Stimulated activated CD8-positive, alpha-beta memory T cell treated with anti-CD3 and anti-CD28 coated beads, Interleukin-2, amount 100 ng/mL, for 48 hours (primary cell): ENCODE measurements around the gene CYP26B1.

Source experiments
- DNase-seq, 2 donors: peaks; one replicate each; pipeline ENCODE4 v3.0.0-alpha.2; 2020; ENCODE audit warnings: low read depth in 2 of 2

CYP26B1 gene

DNA sequence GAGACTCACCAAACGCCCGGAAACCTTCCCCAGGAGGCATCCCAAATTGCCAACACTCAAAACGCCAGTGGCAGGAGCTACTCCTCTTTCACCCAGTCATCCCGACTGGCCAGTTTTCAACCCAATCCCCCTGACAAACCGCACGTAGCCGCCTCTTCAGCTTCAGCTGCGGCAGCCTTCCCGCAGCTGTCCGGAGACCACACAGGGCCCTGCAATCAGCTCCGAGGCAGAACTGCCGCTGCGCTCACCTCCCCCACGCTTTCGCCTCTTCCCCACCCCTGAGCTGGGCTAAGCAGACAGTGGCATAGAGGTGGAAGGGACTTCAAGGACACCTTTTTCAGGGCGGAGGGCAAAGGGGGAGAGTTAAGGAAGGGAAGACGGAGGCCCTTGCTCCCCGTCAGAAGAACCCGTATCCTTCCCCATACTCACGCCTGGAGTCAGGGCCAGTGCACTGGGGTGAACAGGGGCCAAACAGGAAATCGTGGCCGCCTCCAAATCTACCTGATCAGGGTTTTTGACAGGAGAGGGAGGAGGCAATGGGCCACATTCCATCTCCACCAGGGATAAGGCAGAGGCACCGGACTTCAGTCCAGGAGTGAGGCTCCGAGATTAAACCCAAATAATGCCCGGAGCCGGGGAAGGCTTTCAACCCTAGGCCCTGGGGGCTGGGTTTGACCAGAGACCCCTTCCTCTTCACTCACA, 16.9 kb downstream of the CYP26B1 start:
- no peak for DNase-seq

DNA sequence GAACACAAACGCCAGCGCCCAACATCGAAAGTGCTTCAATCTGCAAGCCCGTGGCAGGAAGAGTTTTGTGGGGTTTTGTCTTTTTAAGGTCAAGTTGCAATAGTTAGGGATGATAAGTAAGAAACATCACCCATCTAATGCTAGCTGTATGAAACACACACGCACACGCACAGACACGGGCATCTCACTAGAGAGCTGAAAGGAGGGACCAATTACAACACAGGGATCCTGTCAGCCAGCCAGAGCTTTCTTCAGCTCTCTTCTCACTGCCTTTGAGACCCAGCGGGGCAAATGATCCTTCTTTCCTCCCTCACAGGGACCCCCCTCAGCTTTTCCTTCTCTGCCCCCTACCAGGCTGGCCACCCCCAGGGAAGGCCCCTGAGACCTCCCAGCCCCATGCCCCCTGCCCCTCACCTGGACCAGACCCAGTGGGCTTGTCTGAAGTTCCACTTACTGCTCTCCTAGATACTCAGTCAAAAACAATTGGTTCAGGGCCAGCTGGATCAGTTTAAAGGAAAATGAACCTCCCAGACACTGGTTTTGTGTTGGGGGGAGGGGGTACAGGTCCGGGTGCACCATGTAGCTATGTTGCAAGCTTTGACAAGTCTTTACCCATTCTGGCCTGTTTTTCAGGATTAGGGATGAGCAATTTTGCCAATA, 17.9 kb downstream of the CYP26B1 start:
- no peak for DNase-seq

DNA sequence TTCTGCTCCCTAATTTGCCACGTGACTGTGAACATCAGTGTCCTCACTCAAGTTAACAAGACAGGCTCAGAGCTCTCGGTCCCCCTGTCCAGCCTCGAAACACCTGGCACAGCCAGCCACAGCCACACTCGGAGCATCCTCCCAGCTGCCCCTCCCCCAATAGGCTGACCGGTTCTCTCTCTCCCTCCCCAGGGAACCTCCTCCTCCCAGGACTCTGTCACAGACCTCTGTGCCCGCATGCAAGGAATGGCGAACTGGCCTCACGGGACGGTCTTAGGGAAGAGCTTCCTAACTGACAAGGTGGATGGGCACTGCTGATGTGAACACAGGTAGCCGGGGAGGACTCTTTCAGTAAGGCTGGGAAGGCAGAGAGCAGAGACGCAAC, 18.8 kb downstream of the CYP26B1 start:
- no peak for DNase-seq

DNA sequence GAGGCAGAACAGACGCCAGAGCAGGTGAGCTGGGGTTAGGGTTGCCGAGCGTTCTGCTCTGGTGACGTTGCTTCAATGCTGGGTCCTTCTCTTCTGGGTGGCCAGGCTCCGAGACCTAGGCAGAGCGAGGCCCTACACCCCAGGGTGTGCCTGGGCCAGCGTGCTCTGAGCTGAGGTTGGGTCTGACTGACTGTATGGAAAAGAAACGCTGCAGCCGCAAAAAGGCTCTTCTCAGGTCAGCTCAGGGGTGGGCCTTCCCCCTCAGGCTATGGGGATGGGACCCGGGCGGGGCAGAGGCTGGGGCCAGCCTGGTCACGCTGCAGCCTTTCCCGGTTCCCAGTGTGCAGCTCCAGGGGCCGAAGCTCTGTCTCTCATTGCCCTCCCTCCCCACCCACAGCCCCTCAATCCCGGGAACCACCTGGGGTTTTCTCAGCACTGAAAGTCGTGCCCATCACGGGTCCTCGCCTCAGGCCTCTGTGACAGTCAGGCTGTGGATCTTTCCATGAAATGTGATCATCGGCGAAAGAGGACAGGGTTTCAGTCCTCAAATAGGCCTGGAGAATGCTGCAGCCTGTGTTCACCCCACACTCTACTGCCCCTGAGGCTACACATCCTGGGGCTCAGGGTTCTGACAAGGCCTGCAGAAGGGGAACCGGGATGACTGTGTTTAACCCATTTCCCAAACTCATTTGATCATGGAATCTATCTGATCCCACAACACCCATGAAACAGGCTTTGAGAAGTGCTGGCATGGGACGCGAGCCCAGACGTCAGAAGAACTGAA, 19.4 kb downstream of the CYP26B1 start:
- no peak for DNase-seq

DNA sequence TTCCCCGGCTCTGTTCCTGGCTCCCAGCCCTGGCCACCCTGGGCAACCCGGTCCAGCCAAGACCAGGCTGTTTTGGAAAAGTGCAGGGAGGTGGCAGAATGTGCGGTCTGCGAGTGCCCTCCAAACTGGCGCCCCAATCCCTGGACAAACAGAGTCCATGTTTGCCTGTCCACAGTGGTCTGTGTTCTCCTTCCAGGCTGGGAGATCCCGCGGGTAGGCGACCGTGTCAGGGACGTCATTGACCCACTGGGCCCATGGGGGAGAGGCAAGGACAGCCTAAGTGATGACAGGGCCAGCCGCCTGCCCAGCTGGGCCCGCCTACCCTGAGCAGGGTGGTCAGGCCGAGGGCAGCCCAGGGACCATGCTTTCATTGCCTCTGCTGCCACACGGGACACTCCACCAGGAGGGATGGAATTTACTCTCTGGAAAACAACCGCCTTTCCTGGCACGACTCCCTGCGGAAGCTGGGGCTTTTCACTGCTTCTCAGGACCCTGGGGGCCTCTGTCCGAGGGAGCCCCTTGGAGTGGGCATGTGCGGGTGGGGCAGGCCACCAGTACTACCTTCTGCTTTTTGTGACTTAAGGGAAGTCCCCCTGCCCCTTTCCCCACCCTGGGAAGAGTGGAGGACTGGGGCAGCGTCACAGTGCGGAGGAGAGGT, 20.1 kb downstream of the CYP26B1 start:
- DNase-seq = no peak

DNA sequence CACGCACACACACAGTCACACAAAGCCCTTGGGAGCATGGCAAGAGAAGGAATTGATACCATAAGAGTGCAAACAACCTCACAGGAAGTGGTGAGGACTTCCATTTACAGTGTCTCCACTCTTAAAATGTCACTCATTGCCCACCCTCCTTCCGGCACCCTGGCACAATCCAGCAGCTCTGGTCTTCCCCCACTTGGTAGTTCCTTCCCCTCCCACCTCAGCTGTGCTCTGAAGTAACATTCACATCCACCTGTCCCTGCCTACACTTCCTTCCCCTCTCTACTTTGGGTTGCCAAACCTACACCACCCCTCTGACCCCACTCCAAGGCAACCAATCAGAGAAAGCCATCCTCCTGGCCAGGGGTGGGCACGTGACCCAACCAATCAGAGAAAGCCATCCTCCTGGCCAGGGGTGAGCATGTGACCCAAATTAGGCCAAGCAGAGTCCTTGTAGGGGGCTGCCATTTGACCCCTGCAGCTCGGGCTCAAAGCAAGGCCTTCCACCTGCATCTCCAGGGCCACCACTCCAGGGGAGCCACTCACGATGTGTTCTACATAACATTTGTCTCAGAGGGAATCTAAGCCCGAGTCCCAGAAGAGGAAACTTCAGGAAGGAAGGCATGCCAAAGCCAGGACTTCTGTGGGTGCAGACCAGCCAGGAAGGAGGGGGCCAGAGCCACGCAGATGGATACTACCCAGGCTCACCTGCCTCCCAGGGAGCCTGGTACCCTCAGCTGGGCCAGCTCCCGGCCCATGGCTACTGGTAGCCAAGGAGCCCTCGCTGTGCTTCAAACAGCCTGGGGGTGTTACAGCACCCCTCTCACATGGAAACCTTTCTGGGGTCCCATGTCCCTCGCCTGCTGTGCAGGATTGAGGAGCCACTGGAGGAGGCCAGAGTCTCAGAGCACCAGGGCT, 21.2 kb downstream of the CYP26B1 start:
- DNase-seq = no peak

DNA sequence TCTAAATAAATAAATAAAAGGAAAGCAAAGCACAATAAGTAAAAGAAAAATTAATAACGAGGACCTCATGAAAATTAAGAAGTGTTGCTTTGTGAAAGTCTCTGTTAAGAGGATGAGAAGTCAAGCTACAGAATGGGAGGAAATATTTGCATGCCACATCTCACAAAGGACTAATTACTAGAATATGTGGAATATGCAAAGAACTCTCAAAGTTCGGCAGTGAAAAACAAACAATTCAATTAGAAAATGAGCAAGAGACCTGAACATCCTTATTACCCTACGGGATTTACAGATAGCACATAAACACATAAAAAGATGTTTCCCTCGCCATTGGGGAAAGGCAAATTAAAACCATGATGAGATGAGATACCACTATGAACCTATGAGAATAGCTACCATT, 23.3 kb downstream of the CYP26B1 start:
- no peak for DNase-seq

DNA sequence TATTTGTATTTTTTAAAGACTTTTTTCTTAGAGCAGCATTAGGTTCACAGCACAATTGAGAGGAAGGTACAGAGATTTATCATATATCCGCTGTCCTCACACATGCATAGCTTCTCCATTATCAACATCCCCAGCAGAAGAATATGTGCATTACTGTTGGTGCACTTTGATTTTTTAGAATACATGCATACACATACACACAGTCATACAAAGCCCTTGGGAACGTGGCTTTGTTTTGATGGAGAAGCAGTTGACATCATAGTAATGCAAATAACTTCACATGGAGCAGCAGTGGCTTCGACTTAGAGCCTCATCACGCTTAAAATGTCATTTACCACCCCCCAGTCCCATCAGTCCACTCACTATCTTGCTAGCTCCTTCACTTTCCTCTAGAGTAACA, 26.5 kb downstream of the CYP26B1 start:
- DNase-seq = no peak

DNA sequence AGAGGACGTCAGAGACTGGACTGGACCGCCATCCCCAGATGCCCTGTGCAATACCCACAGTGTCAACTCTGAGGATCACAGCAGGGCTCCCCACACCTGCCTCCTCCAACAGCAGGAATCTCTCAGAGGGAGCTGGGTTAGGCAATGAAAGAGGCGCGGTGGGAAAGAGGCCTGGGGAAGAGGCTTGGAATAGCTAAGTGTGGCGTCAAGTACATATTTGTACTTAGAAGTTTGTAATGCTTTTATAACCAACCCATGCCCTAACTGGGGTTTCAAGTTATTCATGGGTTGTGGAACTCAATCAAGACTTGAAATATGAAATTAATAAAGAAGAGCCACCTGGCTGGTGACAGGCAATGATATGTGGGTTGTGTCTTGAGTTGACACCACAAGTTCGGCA, 28.7 kb downstream of the CYP26B1 start:
- DNase-seq = no peak

DNA sequence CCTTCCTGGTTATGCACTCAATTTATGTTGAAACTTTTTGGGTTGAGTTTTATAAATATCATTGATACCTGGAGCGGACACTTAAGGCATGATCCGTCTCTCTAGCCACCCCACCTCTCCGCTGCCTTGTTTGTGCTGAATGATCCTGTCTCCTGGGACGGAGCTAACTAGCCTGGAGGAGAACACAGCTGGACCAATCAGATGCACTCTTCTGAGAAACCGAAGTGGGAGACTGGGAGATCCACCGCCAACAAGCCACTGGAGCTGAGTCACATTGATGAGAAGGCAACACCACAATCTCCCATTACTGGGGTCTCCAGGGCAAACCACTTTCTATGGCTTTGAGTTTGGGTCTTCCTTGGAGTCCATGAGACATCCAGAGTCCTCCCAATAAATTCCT, 29.3 kb downstream of the CYP26B1 start:
- no peak for DNase-seq

DNA sequence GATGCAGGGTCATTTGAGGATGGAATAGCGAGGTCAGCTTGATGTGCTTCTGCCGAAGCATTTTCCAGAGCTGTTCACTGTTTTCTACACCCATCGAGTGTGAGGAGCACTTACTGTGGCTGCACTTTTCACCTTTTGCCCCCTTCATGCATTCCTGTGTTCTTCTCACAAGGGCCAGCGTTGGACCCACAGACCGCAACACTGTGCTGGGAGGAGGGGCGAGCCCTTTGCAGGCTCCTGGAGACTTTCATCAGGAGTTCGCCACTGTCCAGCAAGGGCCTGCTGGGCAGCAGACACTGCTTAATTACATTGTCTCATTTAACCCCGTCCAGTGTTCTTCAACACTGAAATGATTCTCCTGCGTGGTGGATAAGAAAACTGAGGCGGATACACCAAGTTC, 29.9 kb downstream of the CYP26B1 start:
- DNase-seq = no peak

DNA sequence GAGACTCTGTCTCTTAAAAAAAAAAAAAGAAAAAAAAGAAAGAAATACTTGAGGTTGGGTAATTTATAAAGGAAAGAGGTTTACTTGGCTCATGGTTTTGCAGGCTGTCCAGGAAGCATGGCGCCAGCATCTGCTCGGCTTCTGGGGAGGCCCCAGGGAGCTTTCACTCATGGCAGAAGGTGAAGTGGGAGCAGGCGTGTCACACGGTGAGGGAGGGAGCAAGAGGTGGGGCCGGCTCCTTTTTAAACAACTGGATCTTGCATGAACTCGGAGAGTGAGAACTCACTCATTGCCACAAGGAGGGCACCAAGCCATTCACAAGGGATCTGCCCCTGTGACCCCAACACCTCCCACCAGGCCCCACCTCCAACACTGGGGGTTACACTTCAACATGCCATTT, 30.6 kb downstream of the CYP26B1 start:
- DNase-seq = no peak

DNA sequence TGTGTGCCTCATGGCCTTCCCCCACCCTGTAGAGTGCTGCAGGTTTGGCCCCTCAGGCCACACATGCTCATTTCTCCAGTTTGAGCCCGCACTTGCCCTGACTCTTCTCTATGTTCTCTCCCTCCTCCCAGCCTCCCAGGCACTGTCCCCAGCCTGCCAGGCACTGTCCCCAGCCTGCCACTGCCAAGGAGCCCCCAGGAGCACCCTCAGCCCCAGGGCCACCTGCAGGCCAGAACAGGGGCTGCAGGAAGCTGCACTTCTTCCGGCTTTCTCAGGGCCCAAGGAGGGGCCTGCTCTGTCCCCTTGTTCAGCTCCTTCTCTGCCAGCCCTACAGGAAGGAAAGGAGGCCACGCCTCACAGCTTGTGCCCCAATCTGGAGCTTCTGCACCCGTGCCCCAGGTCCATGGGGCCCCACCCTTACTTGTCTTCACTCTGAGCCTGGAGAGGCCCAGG, 31.6 kb downstream of the CYP26B1 start:
- DNase-seq = no peak

DNA sequence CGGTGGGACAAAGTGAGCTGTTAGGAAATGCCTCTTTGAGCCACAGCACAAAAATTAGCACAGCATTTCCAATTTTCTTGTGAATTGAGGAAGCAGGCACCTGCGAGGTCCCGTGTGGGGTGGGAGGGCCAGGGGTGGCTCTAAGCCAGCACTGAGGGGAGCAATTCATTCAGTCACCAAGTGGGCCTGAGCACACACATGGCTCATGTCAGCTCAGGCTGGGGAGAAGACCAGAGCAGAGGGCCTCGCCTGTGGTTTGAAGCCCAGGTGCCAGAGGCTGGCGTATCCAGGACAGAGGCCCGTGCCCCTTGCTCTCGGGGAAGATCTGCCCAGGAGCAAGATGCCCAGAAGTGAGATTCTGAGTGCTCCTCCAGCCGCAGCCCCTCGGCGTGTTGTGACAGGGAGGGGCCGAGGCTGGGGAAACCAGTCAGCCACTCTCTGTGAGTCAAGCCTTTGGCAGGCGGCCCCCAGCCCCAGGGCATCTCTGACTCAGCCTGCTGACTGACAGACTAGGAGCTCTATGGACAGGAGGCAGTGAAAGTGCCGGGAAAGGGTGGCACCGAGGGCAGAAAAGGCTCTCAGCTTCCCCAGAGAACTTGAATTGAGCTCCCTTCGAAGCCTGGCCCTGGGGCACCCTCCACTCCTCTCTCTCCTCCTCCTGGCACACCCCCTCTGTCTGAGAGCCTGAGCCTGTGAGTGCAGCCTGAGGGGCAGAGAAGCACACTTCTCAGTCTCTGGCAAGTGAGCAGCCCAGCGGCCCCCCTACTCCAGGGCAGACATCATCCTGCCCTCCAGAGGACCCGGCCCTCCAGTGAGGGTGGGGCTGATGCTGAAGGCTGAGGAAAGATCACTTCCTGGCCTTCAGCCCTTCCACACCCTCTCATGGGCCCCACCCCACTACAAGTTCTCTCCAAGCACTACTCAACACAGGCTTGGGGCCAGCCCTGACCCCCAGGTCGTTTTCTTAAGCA, 32.3 kb downstream of the CYP26B1 start:
- DNase-seq = no peak

DNA sequence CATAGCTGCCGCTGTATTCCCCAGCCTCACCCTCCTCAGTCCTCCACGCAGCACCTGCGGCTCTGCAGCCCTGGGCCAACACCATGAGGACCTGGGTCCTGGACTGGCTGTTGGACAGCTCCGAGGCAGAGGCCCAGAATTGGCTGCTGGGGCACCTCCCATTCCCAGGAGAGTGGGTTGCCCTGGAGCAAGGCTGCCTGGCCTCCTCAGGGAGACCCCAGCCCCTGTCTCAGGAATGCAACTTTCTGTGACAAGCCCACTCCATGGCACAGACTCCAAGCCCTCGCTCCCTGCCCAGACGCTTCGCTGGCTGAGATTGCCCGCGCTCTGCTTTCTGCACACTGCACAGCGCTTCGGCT, 33.0 kb downstream of the CYP26B1 start:
- no peak for DNase-seq

DNA sequence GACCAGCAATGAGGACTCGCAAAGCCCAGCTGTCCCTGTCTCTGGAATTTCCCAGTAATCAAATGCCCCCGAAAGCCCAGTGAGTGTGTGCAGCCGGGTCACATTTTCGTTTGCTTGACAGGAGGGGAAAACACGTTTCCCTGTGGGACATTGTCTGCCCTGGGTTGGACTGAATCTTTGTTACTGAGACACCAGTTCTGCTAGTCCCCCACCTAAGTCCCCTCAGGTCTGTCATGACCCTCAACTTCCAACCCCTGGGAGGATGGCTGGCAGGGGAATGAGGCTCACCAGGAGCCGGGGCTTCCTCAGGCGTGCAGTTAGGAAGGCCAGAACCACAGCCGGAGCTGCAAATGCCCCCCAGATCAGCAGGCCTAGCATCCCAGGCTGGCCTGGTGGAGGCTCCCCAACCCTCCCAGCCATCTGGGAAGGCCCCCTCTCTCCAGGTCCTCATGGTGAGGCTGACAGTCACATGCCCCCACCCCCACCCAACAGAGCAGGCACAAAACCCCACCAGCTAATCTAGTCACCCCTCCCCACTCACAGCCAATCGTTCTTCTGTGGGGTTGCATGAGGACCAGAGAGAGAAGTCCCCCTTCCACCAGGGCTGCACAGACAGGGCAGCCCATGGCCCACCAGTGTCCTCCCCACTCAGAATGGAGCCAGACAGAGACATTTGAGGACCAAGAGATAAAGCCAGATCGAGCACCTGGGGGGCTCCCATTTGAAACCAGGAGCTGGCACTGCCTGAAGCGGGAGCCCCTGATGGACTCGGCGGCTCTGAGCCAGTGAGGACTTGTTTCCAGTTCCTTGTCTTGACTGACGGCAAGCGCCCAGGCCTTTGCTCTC, 33.6 kb downstream of the CYP26B1 start:
- DNase-seq = no peak

DNA sequence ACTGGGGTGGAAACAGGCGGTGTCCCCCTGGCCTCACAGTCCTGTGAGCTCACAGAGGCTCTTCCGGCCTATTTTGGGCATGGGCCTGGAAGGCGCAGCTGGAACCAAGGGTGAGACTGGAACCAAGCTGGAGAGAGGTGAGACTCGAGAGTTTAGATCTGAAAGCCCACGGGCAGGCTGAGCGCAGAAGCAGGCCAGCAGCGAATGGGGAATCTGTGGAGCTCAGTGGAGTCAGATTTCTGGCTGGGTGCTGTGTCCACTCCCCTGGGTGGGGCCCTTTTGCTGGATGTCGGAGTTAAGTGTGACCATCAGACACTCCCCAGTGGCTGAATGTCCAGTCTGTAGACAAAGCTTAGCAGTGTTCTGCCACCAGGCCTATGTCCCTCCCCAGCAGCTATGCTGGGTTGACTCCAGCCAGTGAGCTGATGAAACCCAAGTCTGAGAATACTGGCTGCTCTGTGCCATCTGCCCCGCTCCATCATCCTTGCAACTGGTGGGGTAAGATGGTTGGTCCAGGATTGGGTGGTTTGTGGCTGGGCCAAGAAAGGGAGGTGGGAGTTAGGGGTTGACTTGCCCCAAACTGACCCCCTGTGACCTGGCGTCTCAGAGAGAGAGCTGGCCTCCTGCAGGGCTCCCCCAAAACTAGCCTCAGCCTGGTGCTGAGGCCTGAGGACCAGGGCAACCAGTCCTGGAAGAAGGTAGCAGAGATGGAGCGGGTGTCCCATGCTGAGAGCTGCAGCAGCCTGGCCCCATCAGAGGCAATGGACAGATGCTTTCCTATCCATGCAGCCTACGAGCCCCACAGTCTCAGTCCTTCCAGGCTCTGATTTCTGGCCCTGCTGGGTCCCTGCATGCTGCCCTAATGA, 34.4 kb downstream of the CYP26B1 start:
- no peak for DNase-seq

DNA sequence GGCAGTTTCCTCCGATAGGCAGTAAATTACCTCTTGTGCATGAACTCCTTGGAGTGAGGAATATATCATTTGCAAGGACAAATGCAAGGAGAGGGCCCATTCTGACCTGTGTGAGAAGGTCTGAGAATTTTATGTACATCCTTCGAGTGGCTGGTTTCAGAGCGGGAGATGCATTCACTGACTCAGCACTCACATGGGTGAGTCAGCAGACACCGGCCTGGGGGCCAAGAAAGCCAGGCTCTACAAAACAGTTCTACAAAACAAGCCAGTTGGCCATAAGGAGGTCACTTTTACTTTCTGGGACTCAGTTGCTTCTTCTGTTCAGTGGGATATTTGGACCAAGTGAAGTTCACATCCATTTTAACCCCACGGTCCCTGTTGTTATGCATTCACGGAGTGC, 35.3 kb downstream of the CYP26B1 start:
- no peak for DNase-seq
